Astrocyte of the spinal cord (primary cell): ENCODE data around the gene DHX35.

Experiments
- DNase-seq: peaks from one replicate; pipeline ENCODE4 v3.0.0; 2011; ENCODE audit warnings: low read depth, low spot score
- H3K4me3 ChIP-seq: 2 replicates; pipeline ENCODE4 v1.5.1; 2011; ENCODE audit warnings: low read depth, mild to moderate bottlenecking, low read length, moderate library complexity
- CTCF ChIP-seq: IDR thresholded peaks from 2 replicates; pipeline ENCODE4 v1.5.1; 2012; ENCODE audit warnings: low read depth, mild to moderate bottlenecking, low read length, inconsistent platforms
- in situ Hi-C: cut with HindIII; loops from 2 replicates; pipeline ENCODE4 v1.10.0; 2017; ENCODE audit warnings: low sequenced_read_pairs

Gene DHX35

GRCh38 chr20:38939686-38940085, 22.5 kb upstream of the DHX35 start:
- TF ChIP-seq CTCF = no peak
- no peak overlapping the region for H3K4me3 ChIP-seq
- in situ Hi-C loops = no loop called here
- DNase-seq = no peak

GRCh38 chr20:38940644-38941043, 21.5 kb upstream of the DHX35 start:
- no peak overlapping the region for H3K4me3 ChIP-seq
- no peak for DNase-seq
- in situ Hi-C loops = no loop called here
- no peak for TF ChIP-seq CTCF

GRCh38 chr20:38941726-38942389, 20.3 kb upstream of the DHX35 start:
- TF ChIP-seq CTCF = no peak
- no peak overlapping the region for H3K4me3 ChIP-seq
- in situ Hi-C loops = no loop called here
- DNase-seq = no peak

- H3K4me3 ChIP-seq = no peak overlapping the region
- no peak for TF ChIP-seq CTCF
- in situ Hi-C loops = no loop called here
- DNase-seq = no peak
Observed at GRCh38 chr20:38945012-38945411, 17.1 kb upstream of the DHX35 start.

- no peak for DNase-seq
- in situ Hi-C loops = no loop called here
- no peak for TF ChIP-seq CTCF
- H3K4me3 ChIP-seq = no peak overlapping the region
Observed at GRCh38 chr20:38946836-38947235, 15.3 kb upstream of the DHX35 start.

GRCh38 chr20:38947931-38948362, 14.2 kb upstream of the DHX35 start:
- in situ Hi-C loops = no loop called here
- no peak for DNase-seq
- no peak overlapping the region for H3K4me3 ChIP-seq
- no peak for TF ChIP-seq CTCF
